NCI-H146 treated with DMSO at 0.1 percent for 48 hours (cell line): ENCODE measurements around the gene SMIM1.

Source experiments
- DNase-seq: peaks from one replicate; lab custom pipeline; 2025; ENCODE audit not compliant: unreplicated experiment; lab: John Stamatoyannopoulos, UW

The SMIM1 gene

GRCh38 chr1:3775490-3776230 is 3.1 kb downstream of the SMIM1 start:
- DNase-seq = peak; percentile 8

- DNase-seq = no peak
Observed at GRCh38 chr1:3776231-3776961, 3.8 kb downstream of the SMIM1 start.

GRCh38 chr1:3777078-3777547 is 4.6 kb downstream of the SMIM1 start:
- DNase-seq = no peak

GRCh38 chr1:3777647-3778589 is 5.4 kb downstream of the SMIM1 start:
- no peak for DNase-seq

GRCh38 chr1:3778590-3779264 is 6.2 kb downstream of the SMIM1 start:
- no peak for DNase-seq

GRCh38 chr1:3779265-3779911 is 6.8 kb downstream of the SMIM1 start:
- DNase-seq = no peak

- DNase-seq = no peak
Observed at GRCh38 chr1:3779912-3780416, 7.4 kb downstream of the SMIM1 start.

GRCh38 chr1:3780901-3781300 is 8.4 kb downstream of the SMIM1 start:
- no peak for DNase-seq

GRCh38 chr1:3783651-3784474 is 11.3 kb downstream of the SMIM1 start:
- no peak for DNase-seq

GRCh38 chr1:3785045-3785444 is 12.5 kb downstream of the SMIM1 start:
- no peak for DNase-seq

- no peak for DNase-seq
Observed at GRCh38 chr1:3785456-3786157, 13.1 kb downstream of the SMIM1 start.

GRCh38 chr1:3786468-3787348 is 14.2 kb downstream of the SMIM1 start:
- DNase-seq = no peak

- no peak for DNase-seq
Observed at GRCh38 chr1:3787349-3787715, 14.8 kb downstream of the SMIM1 start.

- DNase-seq = no peak
Observed at GRCh38 chr1:3787745-3788605, 15.4 kb downstream of the SMIM1 start.

- no peak for DNase-seq
Observed at GRCh38 chr1:3788756-3789420, 16.3 kb downstream of the SMIM1 start.
